Calu3 (cell line): ENCODE measurements around the gene ZNF354C. TPM values are rescaled to one million over a fixed set of nuclear protein-coding genes. Genes with fewer than 3 reads are reported as not detected.
"Not testable (repeated sequence)": the region's sequence is repeated elsewhere in the genome, so short reads cannot be mapped to it uniquely, and the experiment has no call there.

Source experiments
- BruUV-seq: library from RNA; stranded (reverse); fragments of 400-500 nt; replicated peaks from 2 replicates; lab custom pipeline; 2021; lab: Mats Ljungman, UMichigan
- CTCF ChIA-PET: fragments of 300-600 bp; sonication (Branson Sonifier 250); formaldehyde crosslinking; loops from one replicate; lab custom pipeline; 2022; ENCODE audit warnings: antibody characterized with exemption; lab: Charles Lee
- DNase-seq: peaks from one replicate; pipeline ENCODE4 v3.0.0; 2022
- H3K27ac Mint-ChIP-seq: one replicate; pipeline ENCODE4 v1.8.0; 2022; ENCODE audit warnings: mixed read lengths; ENCODE audit not compliant: unreplicated experiment
- H3K27me3 Mint-ChIP-seq: one replicate; pipeline ENCODE4 v1.8.0; 2022; ENCODE audit warnings: mixed read lengths; ENCODE audit not compliant: unreplicated experiment
- H3K36me3 Mint-ChIP-seq: one replicate; pipeline ENCODE4 v1.8.0; 2022; ENCODE audit warnings: mild to moderate bottlenecking, moderate library complexity, mixed read lengths; ENCODE audit not compliant: insufficient read depth, unreplicated experiment
- H3K4me1 Mint-ChIP-seq: one replicate; pipeline ENCODE4 v1.8.0; 2022; ENCODE audit warnings: mild to moderate bottlenecking, low read depth, mixed read lengths; ENCODE audit not compliant: unreplicated experiment
- H3K4me3 Mint-ChIP-seq: one replicate; pipeline ENCODE4 v1.8.0; 2022; ENCODE audit warnings: mild to moderate bottlenecking, low read depth, moderate library complexity, mixed read lengths; ENCODE audit not compliant: unreplicated experiment
- H3K9me3 Mint-ChIP-seq: one replicate; pipeline ENCODE4 v1.8.0; 2022; ENCODE audit warnings: low read depth, mixed read lengths; ENCODE audit not compliant: unreplicated experiment
- CTCF ChIP-seq: fragments of 200-600 bp; IDR thresholded peaks from one replicate; pipeline ENCODE4 v1.8.0; 2022; ENCODE audit warnings: antibody characterized with exemption; ENCODE audit not compliant: unreplicated experiment
- intact Hi-C: fragments of 100-400 bp; cut with micrococcal nuclease; formaldehyde crosslinking; loops from one replicate; pipeline ENCODE4 v1.10.0; 2022; ENCODE audit not compliant: unreplicated experiment
- total RNA-seq: library from RNA; stranded (reverse); gene quantifications from 2 replicates; pipeline ENCODE4 v1.2.3, GENCODE V29; 2022

The ZNF354C gene
- total RNA-seq, 1 experiment from 2014 or later: 2.1 TPM

- no TSS peak for BruUV-seq
- H3K4me3 Mint-ChIP-seq: no peak overlapping the region
- intact Hi-C loops: no loop called here
- no peaks in the 10 kb centered on the region for H3K36me3 Mint-ChIP-seq
- H3K27ac Mint-ChIP-seq: no peak overlapping the region
- no peaks in the 10 kb centered on the region for H3K27me3 Mint-ChIP-seq
- H3K9me3 Mint-ChIP-seq: peaks cover 36% of the 10 kb centered on the region
- H3K4me1 Mint-ChIP-seq: no peaks in the 10 kb centered on the region
- CTCF ChIA-PET: no interaction called here
- no peak for DNase-seq
- TF ChIP-seq CTCF: no peak
These were observed 20.6 kb downstream of the ZNF354C start for GRCh38 chr5:179080724-179081123.

GRCh38 chr5:179089502-179089901 lies 29.3 kb downstream of the ZNF354C start:
- intact Hi-C loops: no loop called here
- Mint-ChIP-seq H3K36me3 (no peaks in the 10 kb centered on the region), H3K4me3 (no peak overlapping the region), H3K27ac (no peak overlapping the region), H3K9me3 (peaks cover 31% of the 10 kb centered on the region), H3K27me3 (no peaks in the 10 kb centered on the region), H3K4me1 (no peaks in the 10 kb centered on the region)
- DNase-seq: no peak
- no peak for TF ChIP-seq CTCF
- CTCF ChIA-PET: no interaction called here
- no TSS peak for BruUV-seq

- H3K27ac Mint-ChIP-seq, DNase-seq, CTCF ChIA-PET, BruUV-seq, H3K36me3 Mint-ChIP-seq, H3K4me3 Mint-ChIP-seq, H3K4me1 Mint-ChIP-seq, intact Hi-C loops, H3K27me3 Mint-ChIP-seq, H3K9me3 Mint-ChIP-seq: not testable (repeated sequence)
These were observed 41.1 kb downstream of the ZNF354C start for GRCh38 chr5:179101282-179101681.

- Mint-ChIP-seq H3K9me3 (peaks cover 33% of the 10 kb centered on the region), H3K27ac (no peak overlapping the region), H3K36me3 (no peaks in the 10 kb centered on the region), H3K27me3 (no peaks in the 10 kb centered on the region), H3K4me3 (no peak overlapping the region), H3K4me1 (no peaks in the 10 kb centered on the region)
- intact Hi-C loops: no loop called here
- CTCF ChIA-PET: no interaction called here
- BruUV-seq: no TSS peak
- no peak for DNase-seq
- TF ChIP-seq CTCF: no peak
These were observed 50.4 kb downstream of the ZNF354C start for GRCh38 chr5:179110528-179110927.

GRCh38 chr5:179111267-179112207 lies 51.4 kb downstream of the ZNF354C start:
- intact Hi-C loops: no loop called here
- no peak overlapping the region for H3K4me3 Mint-ChIP-seq
- BruUV-seq: no TSS peak
- H3K36me3 Mint-ChIP-seq: no peaks in the 10 kb centered on the region
- H3K27me3 Mint-ChIP-seq: no peaks in the 10 kb centered on the region
- no peak for DNase-seq
- H3K4me1 Mint-ChIP-seq: no peaks in the 10 kb centered on the region
- peaks cover 36% of the 10 kb centered on the region for H3K9me3 Mint-ChIP-seq
- TF ChIP-seq CTCF: no peak
- CTCF ChIA-PET: no interaction called here
- H3K27ac Mint-ChIP-seq: no peak overlapping the region
